Measurements from ENCODE around the gene MYH7B.

MYH7B gene

DNA sequence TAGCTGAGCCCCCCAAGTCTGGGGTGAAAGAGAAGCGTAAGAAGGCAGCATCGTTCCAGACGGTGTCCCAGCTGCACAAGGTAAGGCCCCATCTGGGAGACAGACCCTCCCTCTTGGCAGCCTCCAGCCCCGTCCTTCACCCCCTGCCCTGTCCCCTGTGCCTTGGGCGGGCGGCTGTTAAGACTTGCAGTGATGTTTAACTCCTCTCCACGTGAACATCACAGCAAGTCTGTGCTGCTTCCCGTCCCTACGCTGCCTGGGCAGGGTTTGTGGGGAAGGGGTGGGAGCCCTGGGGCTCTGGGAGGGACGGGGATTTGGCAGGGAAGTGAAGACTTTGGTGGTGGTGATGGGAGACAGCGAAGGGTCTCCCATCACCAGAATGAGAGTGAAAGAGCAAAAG is 34.6 kb downstream of the MYH7B start:
- H3K4me1 Mint-ChIP-seq (ENCODE audit: low read depth): no peaks in the 10 kb centered on the region
- no peaks in the 10 kb centered on the region for H3K9me3 Mint-ChIP-seq
- no peak overlapping the region for H3K4me3 Mint-ChIP-seq
- no peak overlapping the region for H3K27ac Mint-ChIP-seq
- H3K27me3 Mint-ChIP-seq: no peaks in the 10 kb centered on the region
- peaks cover 3% of the 10 kb centered on the region for H3K36me3 Mint-ChIP-seq (ENCODE audit: low read depth)

DNA sequence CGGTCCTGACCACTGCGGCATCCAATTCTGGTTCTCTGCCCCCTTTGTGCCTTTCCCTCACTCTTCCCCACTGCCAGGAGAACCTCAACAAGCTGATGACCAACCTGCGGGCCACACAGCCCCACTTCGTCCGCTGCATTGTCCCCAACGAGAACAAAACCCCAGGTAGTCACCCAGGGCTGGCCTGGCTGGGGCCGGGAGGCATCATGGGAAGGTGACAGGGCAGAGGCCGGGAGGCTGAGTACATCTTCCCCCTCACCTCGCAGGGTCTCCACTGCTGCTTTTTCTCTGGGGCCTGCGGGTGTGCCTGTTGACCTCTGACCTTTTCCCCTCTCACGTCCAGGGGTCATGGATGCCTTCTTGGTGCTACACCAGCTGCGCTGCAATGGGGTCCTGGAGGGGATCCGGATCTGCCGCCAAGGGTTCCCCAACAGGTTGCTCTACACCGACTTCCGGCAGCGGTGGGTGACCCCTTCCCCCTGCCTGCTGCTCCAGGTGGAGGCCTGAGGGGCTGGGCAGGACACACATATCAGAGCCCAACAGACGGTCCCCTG is 35.1 kb downstream of the MYH7B start:
- Mint-ChIP-seq H3K27ac (no peak overlapping the region), H3K4me3 (no peak overlapping the region), H3K27me3 (no peaks in the 10 kb centered on the region)

DNA sequence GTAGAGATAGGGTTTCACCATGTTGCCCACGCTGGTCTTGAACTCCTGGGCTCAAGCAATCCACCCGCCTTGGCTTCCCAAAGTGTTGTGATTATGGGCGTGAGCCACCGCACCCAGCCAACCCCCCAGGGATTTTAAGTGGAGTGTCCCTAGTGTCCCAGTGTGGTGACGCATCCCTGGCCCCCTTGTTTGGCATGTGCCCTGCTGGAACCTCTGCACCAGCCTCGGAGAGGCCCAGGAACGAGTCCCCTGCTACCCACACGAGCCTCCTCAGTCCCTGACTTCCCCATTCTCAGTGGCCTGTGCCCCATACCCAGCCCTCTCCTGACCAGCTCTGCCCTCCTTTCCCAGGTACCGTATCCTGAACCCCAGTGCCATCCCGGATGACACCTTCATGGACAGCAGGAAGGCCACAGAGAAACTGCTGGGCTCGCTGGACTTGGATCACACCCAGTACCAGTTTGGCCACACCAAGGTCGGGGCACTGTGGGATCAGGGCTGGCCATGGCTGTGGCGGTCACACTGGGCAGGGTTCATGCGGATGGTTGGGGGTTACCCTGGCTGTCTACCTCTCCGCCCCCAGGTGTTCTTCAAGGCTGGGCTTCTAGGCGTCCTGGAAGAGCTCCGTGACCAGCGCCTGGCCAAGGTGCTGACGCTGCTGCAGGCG is 37.2 kb downstream of the MYH7B start:
- Mint-ChIP-seq H3K4me1 (ENCODE audit: low read depth) (no peaks in the 10 kb centered on the region), H3K4me3 (no peak overlapping the region)

More for the DNA sequence above, 35.1 kb downstream of the MYH7B start:
- H3K36me3 Mint-ChIP-seq (ENCODE audit: low read depth): peaks cover 3% of the 10 kb centered on the region
- H3K9me3 Mint-ChIP-seq: no peaks in the 10 kb centered on the region
- H3K4me1 Mint-ChIP-seq (ENCODE audit: low read depth): no peaks in the 10 kb centered on the region

DNA sequence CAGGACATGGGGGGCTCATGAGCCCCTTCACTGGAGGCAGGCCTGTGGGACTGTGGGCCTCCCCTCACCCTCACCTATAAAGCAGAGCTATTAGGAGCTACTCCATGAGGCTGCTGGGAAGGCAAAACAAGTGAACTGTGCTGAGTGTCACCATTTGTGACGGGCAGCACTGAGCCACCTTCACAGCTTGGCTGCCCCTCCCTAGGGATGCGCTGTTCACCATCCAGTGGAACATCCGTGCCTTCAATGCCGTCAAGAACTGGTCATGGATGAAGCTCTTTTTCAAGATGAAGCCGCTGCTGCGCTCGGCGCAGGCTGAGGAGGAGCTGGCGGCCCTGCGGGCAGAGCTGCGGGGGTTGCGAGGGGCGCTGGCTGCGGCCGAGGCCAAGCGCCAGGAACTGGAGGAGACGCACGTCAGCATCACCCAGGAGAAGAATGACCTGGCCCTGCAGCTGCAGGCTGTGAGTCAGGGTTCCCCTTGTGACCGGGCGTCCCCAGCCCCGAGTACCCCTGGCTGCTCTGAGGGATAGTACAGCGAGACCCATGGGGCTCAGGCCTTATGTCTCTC is 38.4 kb downstream of the MYH7B start:
- H3K4me3 Mint-ChIP-seq: no peak overlapping the region
- no peaks in the 10 kb centered on the region for H3K9me3 Mint-ChIP-seq
- H3K4me1 Mint-ChIP-seq (ENCODE audit: low read depth): no peaks in the 10 kb centered on the region
- H3K27me3 Mint-ChIP-seq: no peaks in the 10 kb centered on the region
- H3K27ac Mint-ChIP-seq: no peak overlapping the region
- peaks cover 22% of the 10 kb centered on the region for H3K36me3 Mint-ChIP-seq (ENCODE audit: low read depth)

More for the DNA sequence above, 37.2 kb downstream of the MYH7B start:
- H3K36me3 Mint-ChIP-seq (ENCODE audit: low read depth): peaks cover 11% of the 10 kb centered on the region
- no peaks in the 10 kb centered on the region for H3K27me3 Mint-ChIP-seq
- H3K9me3 Mint-ChIP-seq: no peaks in the 10 kb centered on the region
- H3K27ac Mint-ChIP-seq: no peak overlapping the region

DNA sequence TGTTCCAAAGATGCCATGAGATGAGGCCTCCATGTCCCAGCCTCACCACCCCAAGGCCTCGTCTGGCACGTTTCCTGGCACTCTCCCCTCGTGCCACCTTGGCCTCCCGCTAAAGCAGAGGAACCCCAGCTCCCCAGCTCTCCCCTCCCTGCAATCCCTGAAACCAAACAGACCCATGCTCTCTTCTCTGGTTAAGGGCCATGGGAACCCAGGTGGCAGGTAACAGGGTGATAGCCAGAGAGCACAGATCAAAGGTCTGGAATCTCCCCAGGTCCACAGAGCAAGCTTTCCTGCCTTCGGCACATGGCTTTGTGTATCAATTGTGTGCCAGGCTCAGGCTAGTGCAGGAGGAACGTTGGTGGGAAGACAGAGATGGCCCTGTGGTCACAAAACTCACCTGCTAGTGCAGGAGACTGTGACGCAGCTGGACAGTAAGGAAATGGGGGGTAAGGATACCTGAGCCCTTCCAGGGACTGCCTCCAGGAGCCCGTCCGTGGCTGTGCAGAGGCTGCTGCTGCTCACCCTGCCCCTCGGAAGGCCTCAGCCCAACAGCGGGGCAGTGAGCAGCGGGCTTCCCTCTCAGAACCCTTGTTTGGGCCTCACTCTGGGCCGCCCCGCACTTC is 39.0 kb downstream of the MYH7B start:
- Mint-ChIP-seq H3K4me1 (ENCODE audit: low read depth) (no peaks in the 10 kb centered on the region), H3K27me3 (no peaks in the 10 kb centered on the region), H3K4me3 (no peak overlapping the region), H3K9me3 (no peaks in the 10 kb centered on the region), H3K36me3 (ENCODE audit: low read depth) (peaks cover 27% of the 10 kb centered on the region), H3K27ac (no peak overlapping the region)

DNA sequence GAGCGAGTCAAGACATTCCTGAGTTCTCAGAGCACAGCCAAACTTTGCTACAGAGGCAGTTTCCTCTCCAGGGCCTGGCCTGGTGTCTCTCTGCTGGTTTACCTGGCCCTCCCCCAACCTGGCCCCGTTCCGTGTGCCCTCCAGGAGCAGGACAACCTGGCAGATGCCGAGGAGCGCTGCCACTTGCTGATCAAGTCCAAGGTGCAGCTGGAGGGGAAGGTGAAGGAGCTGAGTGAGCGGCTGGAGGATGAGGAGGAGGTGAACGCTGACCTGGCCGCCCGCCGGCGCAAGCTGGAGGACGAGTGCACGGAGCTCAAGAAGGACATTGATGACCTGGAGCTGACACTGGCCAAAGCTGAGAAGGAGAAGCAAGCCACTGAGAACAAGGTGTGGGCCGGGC is 39.5 kb downstream of the MYH7B start:
- H3K4me3 Mint-ChIP-seq: no peak overlapping the region
- H3K27me3 Mint-ChIP-seq: no peaks in the 10 kb centered on the region
- peaks cover 27% of the 10 kb centered on the region for H3K36me3 Mint-ChIP-seq (ENCODE audit: low read depth)
- H3K9me3 Mint-ChIP-seq: no peaks in the 10 kb centered on the region
- no peaks in the 10 kb centered on the region for H3K4me1 Mint-ChIP-seq (ENCODE audit: low read depth)
- H3K27ac Mint-ChIP-seq: no peak overlapping the region

DNA sequence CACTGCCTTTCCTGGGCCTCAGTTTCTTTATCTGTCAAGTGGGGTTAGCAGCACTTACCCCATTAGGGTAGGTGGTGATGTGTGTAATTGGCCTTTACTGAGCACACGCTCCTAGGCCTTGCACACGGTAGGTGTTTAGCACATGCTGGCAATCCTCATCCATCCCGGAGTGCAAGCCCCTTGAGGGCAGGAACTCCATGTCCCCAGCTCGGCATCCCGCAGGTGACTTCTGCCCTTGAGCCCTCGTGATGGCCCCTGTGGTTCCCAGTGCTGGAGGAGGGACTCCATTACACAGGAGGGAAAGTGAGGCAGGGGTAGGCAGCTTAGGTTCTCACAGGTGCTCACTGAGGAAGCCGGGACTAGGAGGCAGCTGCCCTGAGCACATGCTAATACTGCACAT is 40.0 kb downstream of the MYH7B start:
- H3K4me1 Mint-ChIP-seq (ENCODE audit: low read depth): no peaks in the 10 kb centered on the region

DNA sequence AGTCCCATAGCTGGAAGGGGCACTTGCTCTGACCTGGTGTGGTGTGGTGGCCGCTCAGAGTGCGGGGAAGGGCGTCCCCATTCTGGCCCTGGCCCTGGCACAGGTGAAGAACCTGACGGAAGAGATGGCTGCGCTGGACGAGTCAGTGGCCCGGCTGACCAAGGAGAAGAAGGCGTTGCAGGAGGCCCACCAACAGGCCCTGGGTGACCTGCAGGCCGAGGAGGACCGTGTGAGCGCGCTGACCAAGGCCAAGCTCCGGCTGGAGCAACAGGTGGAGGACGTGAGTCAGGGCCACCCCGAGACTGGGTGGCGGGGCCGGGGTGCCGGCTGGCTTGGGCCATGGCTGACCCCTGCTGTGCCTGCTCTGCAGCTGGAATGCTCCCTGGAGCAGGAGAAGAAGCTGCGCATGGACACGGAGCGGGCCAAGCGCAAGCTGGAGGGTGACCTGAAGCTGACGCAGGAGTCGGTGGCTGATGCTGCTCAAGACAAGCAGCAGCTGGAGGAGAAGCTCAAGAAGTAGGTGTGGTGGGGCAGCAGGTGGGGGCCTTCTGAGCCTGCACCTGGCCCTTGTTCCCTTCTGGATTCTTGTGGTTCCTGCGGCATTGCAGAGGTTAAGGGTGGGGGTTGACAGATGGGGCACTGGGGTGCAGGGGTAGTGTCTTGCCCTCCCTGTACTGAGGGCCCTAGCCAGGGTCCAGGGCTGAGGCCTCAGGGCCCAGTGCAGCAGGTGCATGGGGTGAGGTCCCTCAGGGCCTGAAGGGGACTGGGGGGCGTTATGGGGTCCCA is 40.8 kb downstream of the MYH7B start:
- Mint-ChIP-seq H3K9me3 (no peaks in the 10 kb centered on the region), H3K4me1 (ENCODE audit: low read depth) (no peaks in the 10 kb centered on the region), H3K27me3 (no peaks in the 10 kb centered on the region), H3K36me3 (ENCODE audit: low read depth) (peaks cover 34% of the 10 kb centered on the region), H3K27ac (no peak overlapping the region), H3K4me3 (no peak overlapping the region)

More for the DNA sequence above, 40.0 kb downstream of the MYH7B start:
- H3K27me3 Mint-ChIP-seq: no peaks in the 10 kb centered on the region
- H3K9me3 Mint-ChIP-seq: no peaks in the 10 kb centered on the region
- H3K27ac Mint-ChIP-seq: no peak overlapping the region
- H3K36me3 Mint-ChIP-seq (ENCODE audit: low read depth): peaks cover 28% of the 10 kb centered on the region
- H3K4me3 Mint-ChIP-seq: no peak overlapping the region

DNA sequence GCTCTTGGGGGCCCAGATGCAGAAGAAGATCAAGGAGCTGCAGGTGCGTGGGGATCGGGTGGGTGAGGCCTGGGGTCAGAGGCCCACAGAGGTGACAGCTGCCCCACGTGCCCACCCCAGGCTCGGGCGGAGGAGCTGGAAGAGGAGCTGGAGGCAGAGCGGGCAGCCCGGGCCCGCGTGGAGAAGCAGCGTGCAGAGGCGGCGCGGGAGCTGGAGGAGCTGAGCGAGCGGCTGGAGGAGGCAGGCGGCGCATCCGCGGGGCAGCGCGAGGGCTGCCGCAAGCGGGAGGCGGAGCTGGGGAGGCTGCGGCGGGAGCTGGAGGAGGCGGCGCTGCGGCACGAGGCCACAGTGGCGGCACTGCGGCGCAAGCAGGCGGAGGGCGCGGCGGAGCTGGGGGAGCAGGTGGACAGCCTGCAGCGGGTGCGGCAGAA is 41.5 kb downstream of the MYH7B start:
- Mint-ChIP-seq H3K4me1 (ENCODE audit: low read depth) (no peaks in the 10 kb centered on the region), H3K4me3 (no peak overlapping the region), H3K27me3 (no peaks in the 10 kb centered on the region), H3K36me3 (ENCODE audit: low read depth) (peaks cover 34% of the 10 kb centered on the region), H3K27ac (no peak overlapping the region), H3K9me3 (no peaks in the 10 kb centered on the region)

DNA sequence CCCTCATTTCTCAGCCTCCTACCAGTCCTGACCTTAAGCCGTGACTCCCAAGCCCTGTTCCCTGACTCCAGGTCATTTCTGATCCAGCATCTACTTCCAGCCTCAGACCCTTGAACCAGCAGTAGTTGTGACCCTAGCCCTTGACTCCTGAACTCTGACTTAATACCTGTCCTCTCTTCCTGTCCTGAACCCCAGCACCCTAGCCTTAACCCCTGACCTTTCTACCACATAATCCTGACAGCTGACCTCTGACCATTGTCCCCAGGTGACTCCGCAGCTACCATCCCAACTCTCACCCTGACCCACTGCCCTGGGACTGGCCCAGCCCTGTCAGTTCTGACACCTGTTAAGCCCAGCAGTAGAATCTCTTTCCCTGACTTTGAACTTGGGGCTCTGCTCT is 42.1 kb downstream of the MYH7B start:
- Mint-ChIP-seq H3K27ac (no peak overlapping the region), H3K4me3 (no peak overlapping the region)

DNA sequence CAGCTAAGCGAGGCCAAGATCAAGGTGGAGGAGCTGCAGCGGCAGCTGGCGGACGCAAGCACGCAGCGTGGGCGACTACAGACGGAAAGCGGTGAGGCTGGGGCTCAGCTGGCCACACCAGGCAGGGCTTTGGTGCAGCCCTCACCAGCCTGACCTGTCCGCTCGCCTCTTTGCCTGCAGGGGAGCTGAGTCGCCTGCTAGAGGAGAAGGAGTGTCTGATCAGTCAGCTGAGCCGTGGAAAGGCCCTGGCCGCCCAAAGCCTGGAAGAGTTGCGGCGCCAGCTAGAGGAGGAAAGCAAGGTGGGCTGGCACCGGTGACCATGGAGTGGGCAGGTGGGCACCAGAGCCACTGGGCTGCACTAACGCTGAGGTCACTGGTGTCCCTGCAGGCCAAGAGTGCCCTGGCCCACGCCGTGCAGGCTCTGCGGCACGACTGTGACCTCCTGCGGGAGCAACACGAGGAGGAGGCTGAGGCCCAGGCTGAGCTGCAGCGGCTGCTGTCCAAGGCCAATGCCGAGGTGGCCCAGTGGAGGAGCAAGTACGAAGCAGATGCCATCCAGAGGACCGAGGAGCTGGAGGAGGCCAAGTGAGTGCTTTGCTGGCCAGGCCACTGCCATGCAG is 42.8 kb downstream of the MYH7B start:
- Mint-ChIP-seq H3K36me3 (ENCODE audit: low read depth) (peaks cover 41% of the 10 kb centered on the region), H3K4me3 (no peak overlapping the region), H3K9me3 (no peaks in the 10 kb centered on the region), H3K4me1 (ENCODE audit: low read depth) (no peaks in the 10 kb centered on the region), H3K27me3 (no peaks in the 10 kb centered on the region), H3K27ac (no peak overlapping the region)

More for the DNA sequence above, 42.1 kb downstream of the MYH7B start:
- no peaks in the 10 kb centered on the region for H3K4me1 Mint-ChIP-seq (ENCODE audit: low read depth)
- no peaks in the 10 kb centered on the region for H3K27me3 Mint-ChIP-seq
- peaks cover 37% of the 10 kb centered on the region for H3K36me3 Mint-ChIP-seq (ENCODE audit: low read depth)
- H3K9me3 Mint-ChIP-seq: no peaks in the 10 kb centered on the region

DNA sequence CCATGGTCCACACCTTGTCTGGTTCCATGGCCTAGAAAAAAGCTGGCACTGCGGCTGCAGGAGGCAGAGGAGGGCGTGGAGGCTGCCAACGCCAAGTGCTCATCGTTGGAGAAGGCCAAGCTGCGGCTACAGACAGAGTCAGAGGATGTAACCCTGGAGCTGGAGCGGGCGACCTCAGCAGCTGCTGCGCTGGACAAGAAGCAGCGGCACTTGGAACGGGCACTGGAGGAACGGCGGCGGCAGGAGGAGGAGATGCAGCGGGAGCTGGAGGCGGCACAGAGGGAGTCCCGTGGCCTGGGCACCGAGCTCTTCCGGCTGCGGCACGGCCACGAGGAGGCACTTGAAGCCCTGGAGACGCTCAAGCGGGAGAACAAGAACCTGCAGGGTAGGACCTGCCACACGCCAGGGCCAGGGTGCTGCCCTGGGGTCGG is 43.4 kb downstream of the MYH7B start:
- no peaks in the 10 kb centered on the region for H3K4me1 Mint-ChIP-seq (ENCODE audit: low read depth)
- H3K27me3 Mint-ChIP-seq: no peaks in the 10 kb centered on the region
- no peak overlapping the region for H3K4me3 Mint-ChIP-seq
- H3K9me3 Mint-ChIP-seq: no peaks in the 10 kb centered on the region
- H3K27ac Mint-ChIP-seq: no peak overlapping the region
- peaks cover 44% of the 10 kb centered on the region for H3K36me3 Mint-ChIP-seq (ENCODE audit: low read depth)

DNA sequence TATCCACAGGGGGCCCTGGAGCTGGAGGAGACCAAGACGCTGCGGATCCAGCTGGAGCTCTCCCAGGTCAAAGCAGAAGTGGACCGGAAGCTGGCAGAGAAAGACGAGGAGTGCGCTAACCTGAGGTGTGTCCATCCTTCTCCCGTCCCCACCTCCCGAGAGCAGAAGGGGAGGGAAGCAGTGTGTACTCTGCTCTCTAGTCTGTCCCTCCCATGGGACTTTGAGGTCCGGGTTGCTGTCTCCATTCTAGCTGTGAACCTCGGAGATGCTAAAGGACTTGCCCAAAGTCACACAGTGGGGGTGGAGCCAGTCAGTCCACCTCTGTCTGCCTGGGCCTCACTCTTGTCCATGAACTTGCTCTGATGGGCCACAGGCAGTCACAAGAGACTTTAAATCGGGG is 44.1 kb downstream of the MYH7B start:
- Mint-ChIP-seq H3K27me3 (no peaks in the 10 kb centered on the region), H3K36me3 (ENCODE audit: low read depth) (peaks cover 48% of the 10 kb centered on the region), H3K4me1 (ENCODE audit: low read depth) (no peaks in the 10 kb centered on the region), H3K27ac (no peak overlapping the region), H3K4me3 (no peak overlapping the region), H3K9me3 (no peaks in the 10 kb centered on the region)

DNA sequence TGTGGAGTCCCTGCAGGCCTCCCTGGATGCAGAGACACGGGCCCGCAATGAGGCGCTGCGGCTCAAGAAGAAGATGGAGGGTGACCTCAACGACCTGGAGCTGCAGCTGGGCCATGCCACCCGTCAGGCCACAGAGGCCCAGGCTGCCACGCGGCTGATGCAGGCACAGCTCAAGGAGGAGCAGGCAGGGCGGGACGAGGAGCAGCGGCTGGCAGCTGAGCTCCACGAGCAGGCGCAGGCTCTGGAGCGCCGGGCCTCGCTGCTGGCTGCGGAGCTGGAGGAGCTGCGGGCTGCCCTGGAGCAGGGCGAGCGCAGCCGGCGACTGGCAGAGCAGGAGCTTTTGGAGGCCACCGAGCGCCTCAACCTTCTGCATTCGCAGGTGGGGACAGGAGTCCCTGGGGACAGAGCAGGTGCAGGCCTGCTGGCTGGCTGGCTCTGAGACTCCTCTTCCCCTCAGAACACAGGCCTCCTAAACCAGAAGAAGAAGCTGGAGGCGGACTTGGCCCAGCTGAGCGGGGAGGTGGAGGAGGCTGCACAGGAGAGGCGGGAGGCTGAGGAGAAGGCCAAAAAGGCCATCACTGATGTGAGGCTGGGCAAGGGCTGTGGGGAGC is 44.7 kb downstream of the MYH7B start:
- Mint-ChIP-seq H3K9me3 (no peaks in the 10 kb centered on the region), H3K4me3 (no peak overlapping the region), H3K4me1 (ENCODE audit: low read depth) (no peaks in the 10 kb centered on the region), H3K27ac (no peak overlapping the region), H3K27me3 (no peaks in the 10 kb centered on the region), H3K36me3 (ENCODE audit: low read depth) (peaks cover 49% of the 10 kb centered on the region)

Data from stimulated activated naive CD8-positive, alpha-beta T cell treated with anti-CD3 and anti-CD28 coated beads, Interleukin-15, Interleukin-2, amounts not matched to agents 100 ng/mL and 50 ng/mL, for 24 hours (primary cell).